ENCODE results near the gene MRPS17.

DNA sequence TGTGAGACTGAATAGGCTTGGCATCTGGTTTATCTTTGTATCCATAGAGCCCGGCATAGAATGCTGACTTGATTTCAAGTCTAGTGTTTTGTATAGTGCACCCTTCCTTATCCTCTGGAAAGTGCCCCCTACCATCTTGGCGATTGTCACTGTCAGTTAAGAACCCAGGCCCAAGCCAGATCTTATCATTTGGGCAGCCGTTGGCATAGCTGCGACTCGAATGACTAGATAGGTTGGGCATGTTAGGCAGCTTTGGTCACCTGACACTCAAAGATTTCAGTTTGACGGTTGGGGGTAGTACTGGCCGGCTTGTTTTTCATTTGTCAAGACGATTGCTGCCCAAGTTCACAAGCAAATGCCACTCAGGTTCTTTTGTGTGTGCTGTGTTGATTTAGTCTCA lies 19.3 kb downstream of the MRPS17 start:
- TF ChIP-seq GABPA (IDR thresholded peaks at IDR 0.05; ENCODE audit: low read depth) (no peak), SUZ12 (IDR thresholded peaks at IDR 0.05; ENCODE audit: unreplicated experiment) (no peak), HDAC2 (IDR thresholded peaks at IDR 0.05) (no peak), CEBPB (IDR thresholded peaks at IDR 0.05; ENCODE audit: borderline replicate concordance in 1 of 2, low read depth in 2 of 2, low read length in 2 of 2) (no peak), RAD21 (IDR thresholded peaks at IDR 0.05; ENCODE audit: insufficient read depth, low read depth, low read length) (no peak), YBX1 (IDR thresholded peaks at IDR 0.05) (no peak), SMC3 (IDR thresholded peaks at IDR 0.05; ENCODE audit: borderline replicate concordance, low read length) (no peak)
- TF ChIP-seq, protein P1, sequence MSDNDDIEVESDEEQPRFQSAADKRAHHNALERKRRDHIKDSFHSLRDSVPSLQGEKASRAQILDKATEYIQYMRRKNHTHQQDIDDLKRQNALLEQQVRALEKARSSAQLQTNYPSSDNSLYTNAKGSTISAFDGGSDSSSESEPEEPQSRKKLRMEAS (IDR thresholded peaks at IDR 0.05; ENCODE audit: low read depth, low read length), result no peak
- TF ChIP-seq, protein P2, sequence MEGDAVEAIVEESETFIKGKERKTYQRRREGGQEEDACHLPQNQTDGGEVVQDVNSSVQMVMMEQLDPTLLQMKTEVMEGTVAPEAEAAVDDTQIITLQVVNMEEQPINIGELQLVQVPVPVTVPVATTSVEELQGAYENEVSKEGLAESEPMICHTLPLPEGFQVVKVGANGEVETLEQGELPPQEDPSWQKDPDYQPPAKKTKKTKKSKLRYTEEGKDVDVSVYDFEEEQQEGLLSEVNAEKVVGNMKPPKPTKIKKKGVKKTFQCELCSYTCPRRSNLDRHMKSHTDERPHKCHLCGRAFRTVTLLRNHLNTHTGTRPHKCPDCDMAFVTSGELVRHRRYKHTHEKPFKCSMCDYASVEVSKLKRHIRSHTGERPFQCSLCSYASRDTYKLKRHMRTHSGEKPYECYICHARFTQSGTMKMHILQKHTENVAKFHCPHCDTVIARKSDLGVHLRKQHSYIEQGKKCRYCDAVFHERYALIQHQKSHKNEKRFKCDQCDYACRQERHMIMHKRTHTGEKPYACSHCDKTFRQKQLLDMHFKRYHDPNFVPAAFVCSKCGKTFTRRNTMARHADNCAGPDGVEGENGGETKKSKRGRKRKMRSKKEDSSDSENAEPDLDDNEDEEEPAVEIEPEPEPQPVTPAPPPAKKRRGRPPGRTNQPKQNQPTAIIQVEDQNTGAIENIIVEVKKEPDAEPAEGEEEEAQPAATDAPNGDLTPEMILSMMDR (IDR thresholded peaks at IDR 0.05 in 2 of 3, conservative IDR thresholded peaks at IDR 0.05 in 1 of 3; ENCODE audit: control insufficient read depth in 2 of 3, extremely low read depth in 1 of 3, insufficient read depth in 1 of 3, low read depth in 3 of 3, low read length in 3 of 3), result no peak
